ENCODE measurements around the gene LAMC1. TPM values are rescaled to one million over a fixed set of nuclear protein-coding genes. Genes with fewer than 3 reads are reported as not detected.
"Not testable (repeated sequence)": the region's sequence is repeated elsewhere in the genome, so short reads cannot be mapped to it uniquely, and the experiment has no call there.

LAMC1 gene
- total RNA-seq, 2 donors from 2014 or later, result 39.3 to 141 TPM

GRCh38 chr1:183147735-183148134 is 124.5 kb downstream of the LAMC1 start:
- DNase-seq (ENCODE audit: low spot score), result no peak
- Histone ChIP-seq H3K27ac (no peak overlapping the region), H3K9me3 (no peaks in the 10 kb centered on the region), H3K36me3 (no peaks in the 10 kb centered on the region), H3K4me1 (replicated peaks) (no peaks in the 10 kb centered on the region), H3K4me3 (no peak overlapping the region), H3K27me3 (replicated peaks; ENCODE audit: insufficient read depth) (no peaks in the 10 kb centered on the region)
- WGBS, result 79% methylated on average over 2 of the region's 2 CpGs
- intact Hi-C loops (cut with DNase I), result no loop called here
- TF ChIP-seq POLR2AphosphoS5 (IDR thresholded peaks at IDR 0.05), result no peak
- TF ChIP-seq CTCF (IDR thresholded peaks at IDR 0.05), result no peak
- TF ChIP-seq POLR2A (IDR thresholded peaks at IDR 0.05), result no peak

- no peaks in the 10 kb centered on the region for H3K27me3 ChIP-seq (replicated peaks; ENCODE audit: insufficient read depth)
- no peak overlapping the region for H3K27ac ChIP-seq
- H3K36me3 ChIP-seq, result no peaks in the 10 kb centered on the region
- no peak for TF ChIP-seq CTCF (IDR thresholded peaks at IDR 0.05)
- TF ChIP-seq POLR2A (IDR thresholded peaks at IDR 0.05), result no peak
- no peak for TF ChIP-seq POLR2AphosphoS5 (IDR thresholded peaks at IDR 0.05)
- intact Hi-C loops (cut with DNase I), result no loop called here
- WGBS, result 27% methylated on average over 5 of the region's 5 CpGs
- H3K9me3 ChIP-seq, result no peaks in the 10 kb centered on the region
- no peak overlapping the region for H3K4me3 ChIP-seq
- no peaks in the 10 kb centered on the region for H3K4me1 ChIP-seq (replicated peaks)
- no peak for DNase-seq (ENCODE audit: low spot score)
Observed at GRCh38 chr1:183148599-183148998, 125.4 kb downstream of the LAMC1 start.

GRCh38 chr1:183149273-183149672 is 126.1 kb downstream of the LAMC1 start:
- Histone ChIP-seq H3K4me3 (no peak overlapping the region), H3K27ac (no peak overlapping the region)
- intact Hi-C loops (cut with DNase I), result no loop called here

GRCh38 chr1:183150032-183150431 is 126.8 kb downstream of the LAMC1 start:
- H3K27me3 ChIP-seq (replicated peaks; ENCODE audit: insufficient read depth); H3K4me3 ChIP-seq; H3K4me1 ChIP-seq (replicated peaks); H3K9me3 ChIP-seq; H3K36me3 ChIP-seq; intact Hi-C loops (cut with DNase I); H3K27ac ChIP-seq; DNase-seq (ENCODE audit: low spot score): not testable (repeated sequence)
- WGBS, result 97% methylated on average over 1 of the region's 1 CpG

More at GRCh38 chr1:183149273-183149672, 126.1 kb downstream of the LAMC1 start:
- Histone ChIP-seq H3K36me3 (no peaks in the 10 kb centered on the region), H3K9me3 (no peaks in the 10 kb centered on the region), H3K27me3 (replicated peaks; ENCODE audit: insufficient read depth) (no peaks in the 10 kb centered on the region), H3K4me1 (replicated peaks) (no peaks in the 10 kb centered on the region)
- WGBS, result 80% methylated on average over 1 of the region's 1 CpG
- DNase-seq (ENCODE audit: low spot score), result no peak
- TF ChIP-seq POLR2A (IDR thresholded peaks at IDR 0.05), result no peak
- no peak for TF ChIP-seq CTCF (IDR thresholded peaks at IDR 0.05)
- no peak for TF ChIP-seq POLR2AphosphoS5 (IDR thresholded peaks at IDR 0.05)

GRCh38 chr1:183150445-183150844 is 127.2 kb downstream of the LAMC1 start:
- TF ChIP-seq CTCF (IDR thresholded peaks at IDR 0.05) (no peak), POLR2AphosphoS5 (IDR thresholded peaks at IDR 0.05) (no peak), POLR2A (IDR thresholded peaks at IDR 0.05) (no peak)
- no peaks in the 10 kb centered on the region for H3K27me3 ChIP-seq (replicated peaks; ENCODE audit: insufficient read depth)
- no peak overlapping the region for H3K4me3 ChIP-seq
- no peak overlapping the region for H3K27ac ChIP-seq
- H3K9me3 ChIP-seq, result no peaks in the 10 kb centered on the region
- intact Hi-C loops (cut with DNase I), result no loop called here
- no peak for DNase-seq (ENCODE audit: low spot score)
- no peaks in the 10 kb centered on the region for H3K4me1 ChIP-seq (replicated peaks)
- H3K36me3 ChIP-seq, result no peaks in the 10 kb centered on the region
